Naive thymus-derived CD4-positive, alpha-beta T cell (primary cell): Measurements from ENCODE around the gene CRBN. TPM values are rescaled to one million over a fixed set of nuclear protein-coding genes. Genes with fewer than 3 reads are reported as not detected.

Experiments used
- ATAC-seq: fragments of 150-1000 bp; cut with Tn5 transposase; 2 replicates; pipeline ENCODE4 v1.10.0; 2021; ENCODE audit warnings: mild to moderate bottlenecking, moderate library complexity
- CTCF ChIA-PET: fragments of 350-600 bp; sonication (Branson Sonifier 250); formaldehyde crosslinking; loops from one replicate; lab custom pipeline; 2021; ENCODE audit warnings: antibody characterized with exemption; lab: Charles Lee
- POLR2A ChIA-PET: fragments of 350-600 bp; sonication (Branson Sonifier 250); formaldehyde crosslinking; loops from one replicate; lab custom pipeline; 2021; ENCODE audit warnings: antibody characterized with exemption, inconsistent platforms; lab: Charles Lee
- DNase-seq, 9 donors: peaks; one replicate each; pipeline versions ENCODE4 v3.0.0 to v3.0.0-alpha.2; 2020 to 2022; ENCODE audit warnings: mixed read lengths in 1 of 9
- H3K27ac ChIP-seq: one replicate; pipeline ENCODE4 v1.7.0; 2013; ENCODE audit warnings: mild to moderate bottlenecking, low read depth, low read length, moderate library complexity
- H3K27me3 ChIP-seq, 2 donors: one replicate each; pipeline ENCODE4 v1.7.0; 2013; ENCODE audit warnings: low read length in 2 of 2, mild to moderate bottlenecking in 2 of 2, moderate library complexity in 2 of 2; ENCODE audit not compliant: control insufficient read depth in 2 of 2, insufficient read depth in 2 of 2
- H3K36me3 ChIP-seq, 3 experiments: 1 replicate in 2 of 3; 2 replicates in 1 of 3; pipeline ENCODE4 v1.7.0; 2013; ENCODE audit warnings: low read length in 3 of 3, mild to moderate bottlenecking in 3 of 3, moderate library complexity in 1 of 3; ENCODE audit not compliant: insufficient read depth in 3 of 3, control insufficient read depth in 2 of 3
- H3K4me1 ChIP-seq, 2 donors: one replicate each; pipeline ENCODE4 v1.7.0; 2013; ENCODE audit warnings: low read length in 2 of 2, mild to moderate bottlenecking in 2 of 2, moderate library complexity in 1 of 2; ENCODE audit not compliant: control insufficient read depth in 2 of 2, insufficient read depth in 2 of 2
- H3K4me3 ChIP-seq: 2 replicates; pipeline ENCODE4 v1.7.0; 2013; ENCODE audit warnings: mild to moderate bottlenecking, low read length
- H3K9me3 ChIP-seq, 3 experiments: 1 replicate in 2 of 3; 2 replicates in 1 of 3; pipeline ENCODE4 v1.7.0; 2013; ENCODE audit warnings: low read length in 3 of 3; ENCODE audit not compliant: control insufficient read depth in 2 of 3
- H3K27ac Mint-ChIP-seq, 9 donors: one replicate each; pipeline ENCODE4 v1.8.0; 2020 to 2022; ENCODE audit warnings: mixed read lengths in 9 of 9, mild to moderate bottlenecking in 8 of 9, moderate library complexity in 5 of 9, inconsistent platforms in 2 of 9
- H3K27me3 Mint-ChIP-seq, 5 donors: one replicate each; pipeline ENCODE4 v1.8.0; 2021 to 2022; ENCODE audit warnings: mixed read lengths in 5 of 5, mild to moderate bottlenecking in 1 of 5
- H3K36me3 Mint-ChIP-seq, 5 donors: one replicate each; pipeline ENCODE4 v1.8.0; 2020 to 2022; ENCODE audit warnings: mixed read lengths in 5 of 5, mild to moderate bottlenecking in 3 of 5, inconsistent platforms in 1 of 5
- H3K4me1 Mint-ChIP-seq, 7 donors: one replicate each; pipeline ENCODE4 v1.8.0; 2020 to 2022; ENCODE audit warnings: mixed read lengths in 7 of 7, mild to moderate bottlenecking in 3 of 7, inconsistent platforms in 1 of 7
- H3K4me3 Mint-ChIP-seq, 10 donors: one replicate each; pipeline ENCODE4 v1.8.0; 2020 to 2022; ENCODE audit warnings: mild to moderate bottlenecking in 10 of 10, mixed read lengths in 10 of 10, moderate library complexity in 6 of 10, inconsistent platforms in 2 of 10
- H3K9me3 Mint-ChIP-seq, 11 donors: one replicate each; pipeline ENCODE4 v1.8.0; 2020 to 2022; ENCODE audit warnings: mixed read lengths in 11 of 11, mild to moderate bottlenecking in 4 of 11, inconsistent platforms in 1 of 11, moderate library complexity in 1 of 11
- intact Hi-C, 2 donors: fragments of 100-400 bp; cut with micrococcal nuclease; formaldehyde crosslinking; loops; one replicate each; pipeline ENCODE4 v1.15.1; 2023
- polyA plus RNA-seq, 2 donors: library from polyadenylated mRNA; unstranded; fragments of 300-500 nt; fragmentation: Illumina TruSeq; gene quantifications; one replicate each; pipeline ENCODE4 v1.2.3, GENCODE V29; 2021
- total RNA-seq, 6 experiments: library from RNA in 5 of 6; stranded (reverse) in 5 of 6; gene quantifications; 1 replicate in 5 of 6; 2 replicates in 1 of 6; pipeline ENCODE4 v1.2.3 and lab custom pipeline; 2021 to 2026

Gene CRBN
- total and polyA plus RNA-seq, 7 experiments from 2014 or later = 69.1 to 198 (median 162) TPM

DNA sequence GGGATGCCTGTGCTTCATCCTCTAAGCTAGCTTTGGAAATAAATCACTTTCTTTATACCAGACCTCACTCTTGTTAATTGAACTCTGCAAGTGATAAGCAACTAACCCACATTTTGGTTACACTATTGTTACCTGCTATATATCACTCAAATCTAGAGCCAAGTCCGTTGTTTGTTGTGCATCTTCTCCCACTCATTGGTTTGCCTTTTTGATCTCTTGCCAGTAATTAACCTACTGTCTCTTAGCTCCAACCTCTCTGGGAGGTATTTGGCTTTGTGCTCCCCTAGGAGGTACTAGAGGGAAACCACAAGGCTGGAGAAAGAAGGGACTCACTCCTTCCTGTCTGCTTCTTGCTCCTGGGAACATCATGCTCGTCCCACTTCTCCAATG lies 12.8 kb upstream of the CRBN start:
- H3K27ac Mint-ChIP-seq = peak overlapping the region; percentile 39 to 98 (median 91)
- H3K36me3 Mint-ChIP-seq = peaks cover 0 to 3% (median 0%) of the 10 kb centered on the region in 5 donors
- peak overlapping the region; percentile 66 for H3K27ac ChIP-seq
- ATAC-seq (peak; percentile 28), DNase-seq (no peak)
- intact Hi-C loops = loop anchor here in 1 of 2 donors (1.0 to 5.0 kb wide), 3 partner anchors 13 to 1300 kb away; partner anchors contain the start of genes CRBN, ITPR1 and LRRN1
- peaks cover 0 to 6% (median 3%) of the 10 kb centered on the region in 11 donors for H3K9me3 Mint-ChIP-seq
- no peaks in the 10 kb centered on the region for H3K9me3 ChIP-seq
- H3K4me3 ChIP-seq = peak overlapping the region; percentile 18
- peaks cover 27 to 67% (median 61%) of the 10 kb centered on the region in 7 donors for H3K4me1 Mint-ChIP-seq
- peaks cover 20 to 42% of the 10 kb centered on the region in 2 donors for H3K4me1 ChIP-seq
- peak overlapping the region; percentile 54 to 92 (median 78) for H3K4me3 Mint-ChIP-seq
- ChIA-PET POLR2A (interaction anchor here (0.8 to 5.8 kb wide), 8 partner anchors 9 to 1301 kb away, joined by 3 to 72 read pairs (median 4); partner anchors contain the start of genes CRBN, ITPR1, LRRN1 and TRNT1), CTCF (interaction anchor here (1.0 to 2.3 kb wide), 6 partner anchors 8 to 20 kb away, joined by 3 to 18 read pairs (median 5); no protein-coding TSS in a partner anchor)
- H3K27me3 ChIP-seq = no peaks in the 10 kb centered on the region
- peaks cover 0 to 20% (median 0%) of the 10 kb centered on the region in 5 donors for H3K27me3 Mint-ChIP-seq
- H3K36me3 ChIP-seq = no peaks in the 10 kb centered on the region

DNA sequence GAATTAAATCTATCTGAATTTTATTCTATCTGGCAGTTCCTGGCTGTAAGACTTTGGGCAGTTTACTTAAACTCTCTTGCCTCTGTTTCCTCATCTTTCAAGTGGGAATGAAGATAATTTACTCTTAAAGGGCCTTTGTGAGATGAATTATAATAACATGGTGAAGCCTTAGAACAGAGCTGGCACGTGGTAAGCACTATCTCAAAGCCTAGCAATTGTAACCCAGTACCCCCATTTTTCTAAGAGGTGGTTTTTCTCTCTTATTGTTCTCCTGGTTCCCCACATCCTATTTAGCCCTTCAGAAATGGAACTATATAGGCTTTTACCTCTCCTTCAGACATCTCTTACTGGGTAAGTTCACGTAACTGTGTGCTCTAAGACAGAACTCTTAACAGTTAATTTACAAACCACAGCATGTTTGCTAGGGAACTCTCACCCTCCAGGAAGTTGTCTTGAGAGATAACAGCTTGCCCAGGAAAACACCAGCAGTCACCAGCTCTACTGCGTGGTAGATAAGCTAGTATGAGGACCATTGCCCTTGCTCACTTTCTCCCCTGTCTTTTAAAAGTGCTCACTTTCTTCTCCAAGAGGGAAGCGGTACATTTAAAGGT lies 12.3 kb upstream of the CRBN start:
- Histone ChIP-seq H3K27me3 (no peaks in the 10 kb centered on the region), H3K36me3 (no peaks in the 10 kb centered on the region), H3K27ac (peak overlapping the region; percentile 66), H3K9me3 (peaks cover 0 to 2% (median 0%) of the 10 kb centered on the region in 3 experiments), H3K4me3 (peak overlapping the region; percentile 18), H3K4me1 (peaks cover 20 to 42% of the 10 kb centered on the region in 2 donors)
- POLR2A ChIA-PET = interaction anchor here (0.5 to 5.8 kb wide), 10 partner anchors 9 to 1301 kb away, joined by 3 to 72 read pairs (median 4); partner anchors contain the start of genes CRBN, ITPR1, LRRN1 and SETMAR
- Mint-ChIP-seq H3K27ac (peak overlapping the region; percentile 39 to 98 (median 91)), H3K27me3 (peaks cover 0 to 21% (median 0%) of the 10 kb centered on the region in 5 donors), H3K9me3 (peaks cover 0 to 11% (median 4%) of the 10 kb centered on the region in 11 donors), H3K36me3 (peaks cover 0 to 3% (median under 1%) of the 10 kb centered on the region in 5 donors), H3K4me1 (peaks cover 27 to 65% (median 60%) of the 10 kb centered on the region in 7 donors), H3K4me3 (peak overlapping the region; percentile 54 to 92 (median 78))
- intact Hi-C loops = loop anchor here in 1 of 2 donors (1.0 to 5.0 kb wide), 3 partner anchors 12 to 1301 kb away; partner anchors contain the start of genes CRBN, ITPR1 and LRRN1
- DNase-seq (peak in 7 of 9 donors; percentile 25 to 58 (median 44)), ATAC-seq (peak; percentile 89)
- CTCF ChIA-PET = interaction anchor here (1.0 to 2.3 kb wide), 7 partner anchors 9 to 19 kb away, joined by 3 to 18 read pairs (median 5); no protein-coding TSS in a partner anchor

DNA sequence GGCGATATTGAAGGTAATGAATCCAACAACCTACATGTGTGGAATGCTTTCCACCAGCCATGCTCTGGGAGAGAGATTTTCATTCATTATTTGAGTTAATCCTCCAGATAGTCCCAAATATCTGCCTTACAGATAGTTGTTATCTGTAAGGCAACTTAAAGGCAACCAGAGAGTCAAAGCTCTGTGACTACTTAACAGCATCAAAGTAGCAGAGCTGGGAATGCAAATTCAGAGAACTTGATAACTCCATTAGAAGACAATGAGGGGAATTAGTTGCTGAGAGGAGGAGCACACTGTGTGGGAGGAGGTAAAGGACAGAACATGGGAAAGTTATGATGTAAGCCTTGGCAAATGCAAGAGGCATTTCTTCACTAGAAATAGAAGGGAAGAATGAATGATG lies 10.5 kb upstream of the CRBN start:
- ATAC-seq (no peak), DNase-seq (no peak)
- POLR2A ChIA-PET = interaction anchor here (1.1 to 5.8 kb wide), 4 partner anchors 10 to 17 kb away, joined by 3 to 72 read pairs (median 9); partner anchors contain the start of gene CRBN
- Mint-ChIP-seq H3K9me3 (peaks cover 6 to 23% (median 13%) of the 10 kb centered on the region in 11 donors), H3K4me1 (peaks cover 27 to 53% (median 51%) of the 10 kb centered on the region in 7 donors), H3K27me3 (peaks cover 0 to 24% (median 0%) of the 10 kb centered on the region in 5 donors), H3K4me3 (peak overlapping the region in 7 of 10 donors; percentile 45 to 92 (median 53)), H3K36me3 (peaks cover 0 to 11% (median 1%) of the 10 kb centered on the region in 5 donors), H3K27ac (peak overlapping the region in 8 of 9 donors; percentile 27 to 95 (median 86))
- CTCF ChIA-PET = interaction anchor here (0.8 to 2.1 kb wide), 6 partner anchors 9 to 20 kb away, joined by 3 to 7 read pairs (median 4); partner anchors contain the start of gene CRBN
- Histone ChIP-seq H3K27ac (no peak overlapping the region), H3K27me3 (no peaks in the 10 kb centered on the region), H3K4me3 (no peak overlapping the region), H3K9me3 (peaks cover 0 to 7% (median 0%) of the 10 kb centered on the region in 3 experiments), H3K36me3 (no peaks in the 10 kb centered on the region), H3K4me1 (peaks cover 20 to 42% of the 10 kb centered on the region in 2 donors)
- intact Hi-C loops = loop anchor here in 1 of 2 donors (5.0 kb wide), 2 partner anchors 607 to 1302 kb away; partner anchors contain the start of genes ITPR1 and LRRN1

DNA sequence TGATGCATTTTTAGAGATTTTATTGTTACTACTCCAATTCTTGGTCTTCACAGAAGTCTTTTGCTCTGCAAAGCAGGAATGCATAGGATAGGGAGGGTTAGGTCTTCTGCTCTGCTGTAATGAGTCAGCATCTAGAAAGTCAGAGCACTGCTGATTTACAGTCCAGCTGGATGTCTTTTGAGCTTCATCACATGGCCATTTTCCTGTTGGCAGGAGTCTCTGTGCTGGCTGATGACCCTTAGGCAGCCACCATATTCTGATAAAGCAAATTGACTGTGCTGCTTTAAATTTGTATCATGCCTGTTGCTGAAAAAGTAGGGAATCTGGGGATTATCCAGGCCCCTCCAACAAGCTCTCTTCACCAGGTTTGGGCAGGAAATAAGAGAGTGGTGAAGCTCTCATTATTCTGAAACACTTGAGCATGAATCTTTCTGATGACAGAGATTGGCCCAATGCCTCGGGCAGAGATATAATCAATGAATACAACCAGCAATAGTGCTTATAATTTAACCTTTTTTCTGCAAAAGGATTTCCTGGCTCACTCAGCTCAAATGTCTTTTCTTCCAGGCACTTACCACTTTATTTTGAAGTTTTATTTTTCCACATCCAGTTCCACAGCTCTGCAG lies 9.7 kb upstream of the CRBN start:
- Mint-ChIP-seq H3K4me3 (peak overlapping the region in 7 of 10 donors; percentile 45 to 92 (median 53)), H3K27me3 (peaks cover 0 to 30% (median 0%) of the 10 kb centered on the region in 5 donors), H3K9me3 (peaks cover 6 to 23% (median 13%) of the 10 kb centered on the region in 11 donors), H3K36me3 (peaks cover 0 to 11% (median 1%) of the 10 kb centered on the region in 5 donors), H3K27ac (peak overlapping the region in 8 of 9 donors; percentile 27 to 95 (median 86)), H3K4me1 (peaks cover 27 to 52% (median 50%) of the 10 kb centered on the region in 7 donors)
- CTCF ChIA-PET = interaction anchor here (0.9 to 2.1 kb wide), 6 partner anchors 10 to 19 kb away, joined by 3 to 7 read pairs (median 4); partner anchors contain the start of gene CRBN
- H3K9me3 ChIP-seq = peaks cover 0 to 7% (median 0%) of the 10 kb centered on the region in 3 experiments
- H3K4me3 ChIP-seq = no peak overlapping the region
- ATAC-seq = no peak
- intact Hi-C loops = no loop called here
- no peaks in the 10 kb centered on the region for H3K27me3 ChIP-seq
- peaks cover 20 to 42% of the 10 kb centered on the region in 2 donors for H3K4me1 ChIP-seq
- POLR2A ChIA-PET = interaction anchor here (1.1 to 5.8 kb wide), 3 partner anchors 9 to 16 kb away, joined by 3 to 72 read pairs (median 8); partner anchors contain the start of gene CRBN
- H3K27ac ChIP-seq = peak overlapping the region; percentile 19
- DNase-seq = no peak
- no peaks in the 10 kb centered on the region for H3K36me3 ChIP-seq

DNA sequence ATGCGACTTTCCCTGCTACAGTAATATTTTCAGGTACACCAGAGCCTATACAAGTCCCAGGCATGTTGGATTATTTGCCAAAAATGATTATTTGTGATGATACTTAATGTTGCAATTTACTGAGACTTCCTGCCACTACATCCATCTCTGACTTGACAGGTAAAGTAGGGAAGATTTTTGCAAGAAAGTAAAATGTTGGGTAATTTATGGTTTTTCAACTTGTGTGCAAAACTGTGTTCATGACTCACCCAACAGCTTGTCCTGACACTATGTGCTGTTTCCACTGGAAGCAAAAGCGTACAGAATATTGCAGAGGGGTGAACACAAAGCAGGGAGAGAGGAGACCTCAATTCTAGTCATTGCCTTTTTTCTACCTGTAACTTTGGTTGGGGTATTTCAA lies 5.4 kb upstream of the CRBN start:
- H3K27me3 ChIP-seq = no peaks in the 10 kb centered on the region
- H3K27ac ChIP-seq = no peak overlapping the region
- POLR2A ChIA-PET = no interaction called here
- CTCF ChIA-PET = interaction anchor here (0.8 kb wide), 1 partner anchor 100 kb away, joined by 3 read pairs; no protein-coding TSS in a partner anchor
- DNase-seq (no peak), ATAC-seq (no peak)
- intact Hi-C loops = no loop called here
- H3K36me3 Mint-ChIP-seq = peaks cover 0 to 11% (median 0%) of the 10 kb centered on the region in 5 donors
- peaks cover 0 to 7% (median 0%) of the 10 kb centered on the region in 3 experiments for H3K9me3 ChIP-seq
- peaks cover 8 to 19% (median 12%) of the 10 kb centered on the region in 7 donors for H3K4me1 Mint-ChIP-seq
- H3K4me1 ChIP-seq = peaks cover 0 to 10% of the 10 kb centered on the region in 2 donors
- peaks cover 0 to 41% (median 0%) of the 10 kb centered on the region in 5 donors for H3K27me3 Mint-ChIP-seq
- no peak overlapping the region for H3K27ac Mint-ChIP-seq
- no peak overlapping the region for H3K4me3 ChIP-seq
- H3K4me3 Mint-ChIP-seq = no peak overlapping the region
- peaks cover 6 to 23% (median 13%) of the 10 kb centered on the region in 11 donors for H3K9me3 Mint-ChIP-seq
- no peaks in the 10 kb centered on the region for H3K36me3 ChIP-seq
